K562 (cell line): Measurements from ENCODE around the gene SDR9C7. TPM values are rescaled to one million over a fixed set of nuclear protein-coding genes. Genes with fewer than 3 reads are reported as not detected.

Experiments used
- HDAC1 ChIP-seq, 2 experiments: fragments of 450-650 bp; IDR thresholded peaks; 2 replicates each; pipeline ENCODE4 v1.6.1; 2016 to 2017; ENCODE audit warnings: inconsistent platforms in 1 of 2, mild to moderate bottlenecking in 1 of 2, moderate library complexity in 1 of 2
- LARP7 ChIP-seq: fragments of 450-650 bp; IDR thresholded peaks from 2 replicates; pipeline ENCODE4 v1.6.1; 2016
- MEF2A ChIP-seq: IDR thresholded peaks from 2 replicates; pipeline ENCODE4 v1.6.1; 2011; ENCODE audit warnings: low read depth, mild to moderate bottlenecking, low read length, moderate library complexity; ENCODE audit not compliant: control insufficient read depth
- NR4A1 ChIP-seq, 2 experiments: fragments of 250-450 bp in 1 of 2; fragments of 450-650 bp in 1 of 2; sonication (Bioruptor Pico) in 1 of 2; IDR thresholded peaks; 2 replicates each; pipeline versions ENCODE4 v1.4.0 to v1.6.1; 2016 to 2020; ENCODE audit warnings: mild to moderate bottlenecking in 2 of 2, missing compliant biosample characterization in 1 of 2, missing genetic modification characterization in 1 of 2, moderate library complexity in 1 of 2
- polyA plus RNA-seq, 8 experiments: library from polyadenylated mRNA; depleted of rRNA in 4 of 8; stranded (reverse) in 5 of 8; unstranded in 3 of 8; fragments of >200 nt; fragmentation: Nextera tagmentation in 2 of 8; fragmentation: Illumina TruSeq in 1 of 8; extraction: Ambion mirVana in 2 of 8; extraction: Trizol in 1 of 8; gene quantifications; 2 replicates each; pipeline versions ENCODE4 v1.2.1 to v1.2.3, GENCODE V29; 2011 to 2014; ENCODE audit warnings: inconsistent platforms in 1 of 8, missing spikeins in 1 of 8
- total RNA-seq, 7 experiments: library from RNA; depleted of rRNA in 6 of 7; stranded (reverse); fragments of >200 nt in 6 of 7; fragmentation: Illumina TruSeq in 2 of 7; extraction: Trizol in 2 of 7; gene quantifications; 2 replicates each; pipeline versions ENCODE4 v1.2.1 to v1.2.3, GENCODE V29; 2011 to 2021; ENCODE audit warnings: low replicate concordance in 1 of 7
- TF ChIP-seq, protein P1 (sequence below): fragments of 200-600 bp; sonication (generic); IDR thresholded peaks from one replicate; pipeline ENCODE4 v1.6.1; 2012; ENCODE audit warnings: mild to moderate bottlenecking, low read depth, low read length, inconsistent platforms
- TF ChIP-seq, protein P2 (sequence below): fragments of 450-650 bp; formaldehyde crosslinking; IDR thresholded peaks from 2 replicates; pipeline ENCODE4 v1.4.0; 2022; ENCODE audit warnings: missing genetic modification characterization
- TF ChIP-seq, protein P3 (sequence below): fragments of 450-650 bp; formaldehyde crosslinking; conservative IDR thresholded peaks from 2 replicates; pipeline ENCODE4 v1.4.0; 2022; ENCODE audit warnings: mild to moderate bottlenecking, missing genetic modification characterization
- TF ChIP-seq, protein P4 (sequence below): fragments of 450-650 bp; formaldehyde crosslinking; IDR thresholded peaks from 2 replicates; pipeline ENCODE4 v1.4.0; 2022; ENCODE audit warnings: missing genetic modification characterization
- TF ChIP-seq, protein P5 (sequence below), 3 experiments: fragments of 200-800 bp in 1 of 3; sonication (Bioruptor generic) in 1 of 3; sonication (generic) in 1 of 3; formaldehyde crosslinking in 1 of 3; IDR thresholded peaks; 2 replicates each; pipeline versions ENCODE4 v1.6.1 to v1.8.0; 2016 to 2022; ENCODE audit warnings: mild to moderate bottlenecking in 2 of 3, missing compliant biosample characterization in 2 of 3, missing genetic modification characterization in 2 of 3, missing genetic modification reagents in 1 of 3

SDR9C7 gene
- total and polyA plus RNA-seq, 9 of the 15 experiments (the other 6 are each of a cell fraction or from before 2014, with no cell fraction given), result 0.04 to 0.59 (median 0.06) TPM; not detected in 6

DNA sequence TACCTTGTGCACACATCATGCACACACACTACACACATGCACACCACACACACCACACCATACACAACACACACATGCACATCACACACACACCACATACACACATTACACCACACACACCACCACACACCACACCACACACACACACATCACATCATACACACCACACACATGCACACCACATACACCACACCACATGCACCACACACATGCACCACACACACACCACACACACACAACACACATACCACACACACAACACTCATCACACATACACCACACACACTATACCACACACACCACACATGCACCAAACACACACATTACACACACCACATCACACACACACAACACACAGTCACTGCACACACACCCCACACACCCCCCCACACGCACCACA, 38.1 kb downstream of the SDR9C7 start (continued):
- TF ChIP-seq, protein P1, sequence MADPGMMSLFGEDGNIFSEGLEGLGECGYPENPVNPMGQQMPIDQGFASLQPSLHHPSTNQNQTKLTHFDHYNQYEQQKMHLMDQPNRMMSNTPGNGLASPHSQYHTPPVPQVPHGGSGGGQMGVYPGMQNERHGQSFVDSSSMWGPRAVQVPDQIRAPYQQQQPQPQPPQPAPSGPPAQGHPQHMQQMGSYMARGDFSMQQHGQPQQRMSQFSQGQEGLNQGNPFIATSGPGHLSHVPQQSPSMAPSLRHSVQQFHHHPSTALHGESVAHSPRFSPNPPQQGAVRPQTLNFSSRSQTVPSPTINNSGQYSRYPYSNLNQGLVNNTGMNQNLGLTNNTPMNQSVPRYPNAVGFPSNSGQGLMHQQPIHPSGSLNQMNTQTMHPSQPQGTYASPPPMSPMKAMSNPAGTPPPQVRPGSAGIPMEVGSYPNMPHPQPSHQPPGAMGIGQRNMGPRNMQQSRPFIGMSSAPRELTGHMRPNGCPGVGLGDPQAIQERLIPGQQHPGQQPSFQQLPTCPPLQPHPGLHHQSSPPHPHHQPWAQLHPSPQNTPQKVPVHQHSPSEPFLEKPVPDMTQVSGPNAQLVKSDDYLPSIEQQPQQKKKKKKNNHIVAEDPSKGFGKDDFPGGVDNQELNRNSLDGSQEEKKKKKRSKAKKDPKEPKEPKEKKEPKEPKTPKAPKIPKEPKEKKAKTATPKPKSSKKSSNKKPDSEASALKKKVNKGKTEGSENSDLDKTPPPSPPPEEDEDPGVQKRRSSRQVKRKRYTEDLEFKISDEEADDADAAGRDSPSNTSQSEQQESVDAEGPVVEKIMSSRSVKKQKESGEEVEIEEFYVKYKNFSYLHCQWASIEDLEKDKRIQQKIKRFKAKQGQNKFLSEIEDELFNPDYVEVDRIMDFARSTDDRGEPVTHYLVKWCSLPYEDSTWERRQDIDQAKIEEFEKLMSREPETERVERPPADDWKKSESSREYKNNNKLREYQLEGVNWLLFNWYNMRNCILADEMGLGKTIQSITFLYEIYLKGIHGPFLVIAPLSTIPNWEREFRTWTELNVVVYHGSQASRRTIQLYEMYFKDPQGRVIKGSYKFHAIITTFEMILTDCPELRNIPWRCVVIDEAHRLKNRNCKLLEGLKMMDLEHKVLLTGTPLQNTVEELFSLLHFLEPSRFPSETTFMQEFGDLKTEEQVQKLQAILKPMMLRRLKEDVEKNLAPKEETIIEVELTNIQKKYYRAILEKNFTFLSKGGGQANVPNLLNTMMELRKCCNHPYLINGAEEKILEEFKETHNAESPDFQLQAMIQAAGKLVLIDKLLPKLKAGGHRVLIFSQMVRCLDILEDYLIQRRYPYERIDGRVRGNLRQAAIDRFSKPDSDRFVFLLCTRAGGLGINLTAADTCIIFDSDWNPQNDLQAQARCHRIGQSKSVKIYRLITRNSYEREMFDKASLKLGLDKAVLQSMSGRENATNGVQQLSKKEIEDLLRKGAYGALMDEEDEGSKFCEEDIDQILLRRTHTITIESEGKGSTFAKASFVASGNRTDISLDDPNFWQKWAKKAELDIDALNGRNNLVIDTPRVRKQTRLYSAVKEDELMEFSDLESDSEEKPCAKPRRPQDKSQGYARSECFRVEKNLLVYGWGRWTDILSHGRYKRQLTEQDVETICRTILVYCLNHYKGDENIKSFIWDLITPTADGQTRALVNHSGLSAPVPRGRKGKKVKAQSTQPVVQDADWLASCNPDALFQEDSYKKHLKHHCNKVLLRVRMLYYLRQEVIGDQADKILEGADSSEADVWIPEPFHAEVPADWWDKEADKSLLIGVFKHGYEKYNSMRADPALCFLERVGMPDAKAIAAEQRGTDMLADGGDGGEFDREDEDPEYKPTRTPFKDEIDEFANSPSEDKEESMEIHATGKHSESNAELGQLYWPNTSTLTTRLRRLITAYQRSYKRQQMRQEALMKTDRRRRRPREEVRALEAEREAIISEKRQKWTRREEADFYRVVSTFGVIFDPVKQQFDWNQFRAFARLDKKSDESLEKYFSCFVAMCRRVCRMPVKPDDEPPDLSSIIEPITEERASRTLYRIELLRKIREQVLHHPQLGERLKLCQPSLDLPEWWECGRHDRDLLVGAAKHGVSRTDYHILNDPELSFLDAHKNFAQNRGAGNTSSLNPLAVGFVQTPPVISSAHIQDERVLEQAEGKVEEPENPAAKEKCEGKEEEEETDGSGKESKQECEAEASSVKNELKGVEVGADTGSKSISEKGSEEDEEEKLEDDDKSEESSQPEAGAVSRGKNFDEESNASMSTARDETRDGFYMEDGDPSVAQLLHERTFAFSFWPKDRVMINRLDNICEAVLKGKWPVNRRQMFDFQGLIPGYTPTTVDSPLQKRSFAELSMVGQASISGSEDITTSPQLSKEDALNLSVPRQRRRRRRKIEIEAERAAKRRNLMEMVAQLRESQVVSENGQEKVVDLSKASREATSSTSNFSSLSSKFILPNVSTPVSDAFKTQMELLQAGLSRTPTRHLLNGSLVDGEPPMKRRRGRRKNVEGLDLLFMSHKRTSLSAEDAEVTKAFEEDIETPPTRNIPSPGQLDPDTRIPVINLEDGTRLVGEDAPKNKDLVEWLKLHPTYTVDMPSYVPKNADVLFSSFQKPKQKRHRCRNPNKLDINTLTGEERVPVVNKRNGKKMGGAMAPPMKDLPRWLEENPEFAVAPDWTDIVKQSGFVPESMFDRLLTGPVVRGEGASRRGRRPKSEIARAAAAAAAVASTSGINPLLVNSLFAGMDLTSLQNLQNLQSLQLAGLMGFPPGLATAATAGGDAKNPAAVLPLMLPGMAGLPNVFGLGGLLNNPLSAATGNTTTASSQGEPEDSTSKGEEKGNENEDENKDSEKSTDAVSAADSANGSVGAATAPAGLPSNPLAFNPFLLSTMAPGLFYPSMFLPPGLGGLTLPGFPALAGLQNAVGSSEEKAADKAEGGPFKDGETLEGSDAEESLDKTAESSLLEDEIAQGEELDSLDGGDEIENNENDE, result no peak
- TF ChIP-seq, protein P2, sequence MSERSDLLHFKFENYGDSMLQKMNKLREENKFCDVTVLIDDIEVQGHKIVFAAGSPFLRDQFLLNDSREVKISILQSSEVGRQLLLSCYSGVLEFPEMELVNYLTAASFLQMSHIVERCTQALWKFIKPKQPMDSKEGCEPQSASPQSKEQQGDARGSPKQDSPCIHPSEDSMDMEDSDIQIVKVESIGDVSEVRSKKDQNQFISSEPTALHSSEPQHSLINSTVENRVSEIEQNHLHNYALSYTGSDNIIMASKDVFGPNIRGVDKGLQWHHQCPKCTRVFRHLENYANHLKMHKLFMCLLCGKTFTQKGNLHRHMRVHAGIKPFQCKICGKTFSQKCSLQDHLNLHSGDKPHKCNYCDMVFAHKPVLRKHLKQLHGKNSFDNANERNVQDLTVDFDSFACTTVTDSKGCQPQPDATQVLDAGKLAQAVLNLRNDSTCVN (CRISPR knock-in tag), result 0 out of 2 replicates have a peak, but pooled peaks have one; percentile 52
- TF ChIP-seq NR4A1 (CRISPR knock-in tag; IDR thresholded peaks at IDR 0.05), result no peak
- TF ChIP-seq NR4A1 (tag; IDR thresholded peaks at IDR 0.05), result no peak
- TF ChIP-seq, protein P3, sequence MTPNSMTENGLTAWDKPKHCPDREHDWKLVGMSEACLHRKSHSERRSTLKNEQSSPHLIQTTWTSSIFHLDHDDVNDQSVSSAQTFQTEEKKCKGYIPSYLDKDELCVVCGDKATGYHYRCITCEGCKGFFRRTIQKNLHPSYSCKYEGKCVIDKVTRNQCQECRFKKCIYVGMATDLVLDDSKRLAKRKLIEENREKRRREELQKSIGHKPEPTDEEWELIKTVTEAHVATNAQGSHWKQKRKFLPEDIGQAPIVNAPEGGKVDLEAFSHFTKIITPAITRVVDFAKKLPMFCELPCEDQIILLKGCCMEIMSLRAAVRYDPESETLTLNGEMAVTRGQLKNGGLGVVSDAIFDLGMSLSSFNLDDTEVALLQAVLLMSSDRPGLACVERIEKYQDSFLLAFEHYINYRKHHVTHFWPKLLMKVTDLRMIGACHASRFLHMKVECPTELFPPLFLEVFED (CRISPR knock-in tag), result 0 out of 2 replicates have a peak, but pooled peaks have one; percentile 63
- TF ChIP-seq MEF2A, result no peak
- peak; percentile 80; the same call in 1 of the 2 replicates for TF ChIP-seq LARP7
- TF ChIP-seq HDAC1 (IDR thresholded peaks at IDR 0.05), result 0 out of 4 replicates have a peak, but pooled peaks of 1 of the 2 experiments have one; percentile 17
- TF ChIP-seq, protein P4, sequence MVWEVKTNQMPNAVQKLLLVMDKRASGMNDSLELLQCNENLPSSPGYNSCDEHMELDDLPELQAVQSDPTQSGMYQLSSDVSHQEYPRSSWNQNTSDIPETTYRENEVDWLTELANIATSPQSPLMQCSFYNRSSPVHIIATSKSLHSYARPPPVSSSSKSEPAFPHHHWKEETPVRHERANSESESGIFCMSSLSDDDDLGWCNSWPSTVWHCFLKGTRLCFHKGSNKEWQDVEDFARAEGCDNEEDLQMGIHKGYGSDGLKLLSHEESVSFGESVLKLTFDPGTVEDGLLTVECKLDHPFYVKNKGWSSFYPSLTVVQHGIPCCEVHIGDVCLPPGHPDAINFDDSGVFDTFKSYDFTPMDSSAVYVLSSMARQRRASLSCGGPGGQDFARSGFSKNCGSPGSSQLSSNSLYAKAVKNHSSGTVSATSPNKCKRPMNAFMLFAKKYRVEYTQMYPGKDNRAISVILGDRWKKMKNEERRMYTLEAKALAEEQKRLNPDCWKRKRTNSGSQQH (CRISPR knock-in tag), result 0 out of 2 replicates have a peak, but pooled peaks have one; percentile 20
- TF ChIP-seq, protein P5, sequence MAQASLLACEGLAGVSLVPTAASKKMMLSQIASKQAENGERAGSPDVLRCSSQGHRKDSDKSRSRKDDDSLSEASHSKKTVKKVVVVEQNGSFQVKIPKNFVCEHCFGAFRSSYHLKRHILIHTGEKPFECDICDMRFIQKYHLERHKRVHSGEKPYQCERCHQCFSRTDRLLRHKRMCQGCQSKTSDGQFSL (CRISPR knock-in tag; IDR thresholded peaks at IDR 0.05), result peak; percentile 58; the same call in 1 of the 2 replicates
- TF ChIP-seq, protein P5 (tag; IDR thresholded peaks at IDR 0.05), result no peak
